GM19395 (cell line): ENCODE results near the gene NECTIN4.
"Not testable (repeated sequence)": the region's sequence is repeated elsewhere in the genome, so short reads cannot be mapped to it uniquely, and the experiment has no call there.

Experiments used
- ATAC-seq: cut with Tn5 transposase; IDR thresholded peaks from one replicate; pipeline ENCODE4 v1.9.1; 2021; ENCODE audit warnings: mild to moderate bottlenecking, moderate library complexity; ENCODE audit not compliant: unreplicated experiment

Gene NECTIN4

GRCh38 chr1:161089251-161089924 lies at the start of gene NECTIN4:
NECTIN4 (minus strand) TSS chr1:161089558; CDS start chr1:161089296, 262 bp downstream.
- ATAC-seq: no peak

DNA sequence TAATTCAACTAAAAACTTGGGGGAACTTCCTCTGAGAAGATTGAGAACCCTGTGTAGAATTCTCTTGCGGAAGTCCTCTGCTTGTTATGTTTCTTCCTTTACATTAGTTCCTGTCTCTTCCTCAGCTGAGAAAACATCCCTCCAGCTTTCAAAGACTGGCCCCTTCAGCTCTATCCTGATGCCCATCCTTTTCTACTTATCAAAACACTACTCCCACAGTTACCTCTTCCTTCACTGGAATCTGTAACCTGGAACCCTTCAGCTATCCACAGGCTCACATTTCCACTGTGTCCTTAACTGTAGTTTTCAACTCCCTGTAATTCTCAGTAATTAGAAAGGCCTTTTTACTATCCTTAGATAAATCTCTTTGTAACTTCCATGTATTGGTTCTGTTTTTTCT lies 49.1 kb upstream of the NECTIN4 start:
- ATAC-seq: no peak

DNA sequence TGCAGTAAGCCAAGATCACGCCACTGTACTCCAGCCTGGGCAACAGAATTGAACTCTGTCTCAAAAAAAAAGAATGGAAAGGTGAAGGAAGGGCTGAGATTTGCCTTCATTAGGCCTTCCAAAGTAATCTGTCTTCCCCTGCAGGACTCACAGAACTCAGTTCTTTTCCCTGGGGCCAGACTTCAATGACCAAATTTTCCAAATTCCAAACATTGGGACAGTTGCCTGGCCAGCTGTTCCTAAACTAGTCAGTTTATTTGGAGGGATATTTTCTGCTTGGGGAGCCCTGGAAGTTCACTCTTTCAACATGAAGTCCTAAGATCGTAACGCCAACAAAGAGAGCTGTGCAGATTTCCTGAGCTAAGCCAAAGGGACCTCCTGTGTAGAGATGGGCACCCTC lies 48.5 kb upstream of the NECTIN4 start:
- no peak for ATAC-seq

DNA sequence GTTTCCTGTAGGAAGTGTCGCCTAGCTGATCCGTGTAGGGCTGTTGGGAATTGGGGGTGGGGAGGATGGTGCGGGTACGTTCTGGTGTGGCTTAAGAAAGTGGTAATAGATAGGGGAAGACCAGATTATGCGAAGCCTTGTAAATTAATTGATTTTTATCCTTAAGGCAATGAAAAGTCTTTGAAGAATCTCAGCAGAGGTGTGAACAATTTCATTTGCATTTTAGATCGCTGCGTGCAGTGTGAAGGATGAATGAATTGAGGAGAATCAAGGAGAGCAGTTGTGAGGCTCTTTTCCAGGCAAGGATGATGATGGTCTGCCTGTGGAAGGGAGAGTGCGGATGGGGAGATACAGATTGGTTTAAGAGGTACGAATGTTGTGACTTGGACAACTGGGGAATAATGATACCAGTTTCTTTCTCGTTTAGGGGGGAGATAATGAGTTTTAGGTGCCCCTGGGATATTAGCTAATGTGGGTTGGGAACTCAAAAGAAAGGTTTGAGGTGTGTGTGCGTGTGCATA lies 43.9 kb upstream of the NECTIN4 start:
- no peak for ATAC-seq

DNA sequence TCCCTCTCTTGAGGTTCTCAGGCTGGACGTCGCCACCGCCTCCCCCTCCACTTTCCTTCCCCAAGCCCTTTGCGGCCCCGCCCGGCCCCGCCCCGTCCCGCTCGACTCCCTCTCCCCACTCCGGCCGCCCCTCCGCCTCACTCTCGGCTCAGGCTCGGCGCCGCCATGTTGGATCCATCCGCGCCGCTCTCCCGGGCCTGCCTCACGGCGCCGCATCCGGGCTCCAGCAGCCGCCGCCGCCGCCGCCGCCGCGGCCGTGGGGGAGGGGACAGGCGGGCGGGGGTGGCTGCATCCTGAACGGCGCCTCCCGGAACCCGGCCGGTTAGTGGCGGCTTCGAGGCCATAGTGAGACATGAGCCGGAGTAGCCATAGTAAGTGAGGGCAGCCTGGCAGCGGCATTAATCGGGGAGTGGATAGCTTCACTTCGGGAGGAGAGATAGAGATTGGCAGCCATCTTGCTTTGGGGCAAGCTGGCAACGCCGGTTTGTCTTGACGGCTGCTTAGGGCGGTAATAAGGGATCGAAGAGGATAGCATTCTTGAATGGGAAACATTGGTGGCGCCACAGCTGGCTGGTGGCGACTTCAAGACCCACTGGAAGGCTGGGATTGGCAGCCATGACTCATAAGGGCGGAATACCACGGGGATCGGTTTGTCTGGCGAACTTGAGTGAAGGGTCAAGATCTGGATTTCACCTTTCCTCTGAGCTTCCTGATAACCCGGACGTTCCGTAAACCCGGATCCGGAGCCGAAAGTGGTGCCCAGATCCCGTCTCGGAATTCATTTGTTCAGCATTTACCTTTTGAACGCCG lies 43.3 kb upstream of the NECTIN4 start, which contains the start of gene DEDD:
DEDD (minus strand) TSS at position 258 of the 810 bp plus-strand sequence. CDS start 8,205 bp downstream, outside the sequence.
- ATAC-seq: peak; percentile 97

- ATAC-seq: peak; percentile 6
Observed at GRCh38 chr1:161131523-161132409, 42.4 kb upstream of the NECTIN4 start.

DNA sequence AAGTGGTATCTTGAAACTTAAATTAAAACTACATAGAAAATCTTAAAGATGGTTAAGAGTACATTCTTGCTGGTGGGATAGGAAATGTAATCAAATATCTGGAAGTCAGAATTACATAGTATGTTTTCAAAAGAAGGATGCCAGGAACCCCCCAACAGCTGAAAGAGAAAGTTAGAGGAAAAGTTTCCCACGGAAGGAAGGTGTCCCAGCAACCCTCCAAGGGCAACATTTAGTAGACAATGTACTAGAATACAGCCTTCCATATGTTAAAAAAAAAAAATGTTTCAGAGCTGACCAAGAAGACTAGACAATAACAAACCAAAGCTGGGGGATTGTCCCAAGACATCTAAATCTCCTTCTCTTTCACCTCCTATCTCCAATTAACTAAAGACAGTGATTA lies 40.9 kb upstream of the NECTIN4 start:
- no peak for ATAC-seq

DNA sequence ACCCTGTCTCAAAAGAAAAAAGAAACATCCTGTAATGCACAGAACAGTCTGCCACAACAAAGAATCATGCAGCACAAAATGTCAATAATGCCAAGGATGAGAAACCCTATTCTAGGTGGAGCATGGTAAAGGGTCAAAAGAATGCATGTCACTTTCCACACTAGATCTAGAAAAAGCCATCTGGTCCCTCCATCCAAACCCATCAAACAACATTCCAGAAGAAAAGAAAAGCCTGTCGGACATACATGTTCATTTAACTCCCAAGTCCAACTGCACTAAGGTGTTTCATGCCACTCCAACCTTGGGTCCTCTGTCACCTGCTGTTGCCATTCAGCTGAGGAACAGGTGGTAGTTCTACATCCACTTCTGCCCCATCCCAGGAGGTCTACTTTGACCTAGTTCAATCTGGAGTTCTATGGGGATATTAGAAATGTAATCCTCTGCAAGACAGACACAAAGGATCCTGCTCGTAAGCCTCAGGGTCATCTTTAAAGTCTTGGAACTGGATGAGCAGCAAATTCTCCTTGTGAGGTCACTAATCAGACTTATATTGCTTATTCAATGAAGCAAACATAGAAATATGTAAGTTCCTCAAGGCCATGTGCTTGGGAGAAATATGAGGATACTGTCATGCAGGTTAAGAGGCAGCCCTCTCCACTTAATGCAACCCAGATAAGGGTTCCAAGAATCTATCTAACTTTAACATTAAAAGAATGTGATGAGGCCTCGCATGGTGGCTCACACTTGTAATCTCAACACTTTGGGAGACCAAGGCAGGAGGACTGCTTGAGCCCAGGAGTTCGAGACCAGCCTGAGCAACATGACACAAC lies 39.4 kb upstream of the NECTIN4 start:
- ATAC-seq: no peak

DNA sequence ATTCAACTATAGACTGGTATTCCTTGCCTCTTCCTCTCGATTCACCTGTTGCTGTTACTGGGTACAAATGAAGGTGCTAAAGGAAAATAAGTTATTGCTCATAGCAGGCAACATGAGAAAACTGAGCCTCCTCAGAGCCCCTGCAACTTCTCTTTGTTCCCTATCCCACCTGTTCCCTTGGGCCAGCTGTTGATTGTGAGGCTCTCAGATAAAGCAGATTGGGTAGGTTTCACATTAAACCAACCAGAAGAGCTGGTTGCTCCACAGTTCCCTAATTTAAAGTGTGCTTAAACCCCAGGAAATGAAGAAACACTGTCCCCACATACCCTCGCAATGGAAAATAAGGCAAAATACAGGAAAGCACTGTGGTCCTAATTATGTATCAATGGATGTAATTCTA lies 38.3 kb upstream of the NECTIN4 start:
- ATAC-seq: no peak

- ATAC-seq: no peak
Observed at GRCh38 chr1:161122967-161123366, 33.6 kb upstream of the NECTIN4 start.

DNA sequence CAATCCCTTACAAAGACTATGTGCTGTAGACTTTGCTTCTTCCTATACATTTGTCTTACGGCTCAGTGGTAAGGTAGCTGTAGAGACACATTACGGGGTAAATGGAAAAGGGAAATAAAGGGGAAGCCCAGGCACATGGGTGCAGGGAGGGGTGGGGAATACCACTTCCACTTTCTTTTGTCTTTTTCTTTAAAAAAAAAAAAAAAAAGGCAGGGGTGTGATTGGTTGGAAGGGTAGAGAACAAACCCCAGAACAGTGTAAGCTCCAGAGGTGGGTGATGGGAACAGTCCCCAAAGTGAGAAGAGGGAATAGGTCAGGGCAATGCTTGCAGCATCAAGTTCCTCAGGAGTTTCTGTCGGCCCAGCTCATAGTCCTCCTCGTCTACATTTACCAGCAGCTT lies 32.5 kb upstream of the NECTIN4 start:
- no peak for ATAC-seq

- ATAC-seq: no peak
Observed at GRCh38 chr1:161121042-161121650, 31.8 kb upstream of the NECTIN4 start.

DNA sequence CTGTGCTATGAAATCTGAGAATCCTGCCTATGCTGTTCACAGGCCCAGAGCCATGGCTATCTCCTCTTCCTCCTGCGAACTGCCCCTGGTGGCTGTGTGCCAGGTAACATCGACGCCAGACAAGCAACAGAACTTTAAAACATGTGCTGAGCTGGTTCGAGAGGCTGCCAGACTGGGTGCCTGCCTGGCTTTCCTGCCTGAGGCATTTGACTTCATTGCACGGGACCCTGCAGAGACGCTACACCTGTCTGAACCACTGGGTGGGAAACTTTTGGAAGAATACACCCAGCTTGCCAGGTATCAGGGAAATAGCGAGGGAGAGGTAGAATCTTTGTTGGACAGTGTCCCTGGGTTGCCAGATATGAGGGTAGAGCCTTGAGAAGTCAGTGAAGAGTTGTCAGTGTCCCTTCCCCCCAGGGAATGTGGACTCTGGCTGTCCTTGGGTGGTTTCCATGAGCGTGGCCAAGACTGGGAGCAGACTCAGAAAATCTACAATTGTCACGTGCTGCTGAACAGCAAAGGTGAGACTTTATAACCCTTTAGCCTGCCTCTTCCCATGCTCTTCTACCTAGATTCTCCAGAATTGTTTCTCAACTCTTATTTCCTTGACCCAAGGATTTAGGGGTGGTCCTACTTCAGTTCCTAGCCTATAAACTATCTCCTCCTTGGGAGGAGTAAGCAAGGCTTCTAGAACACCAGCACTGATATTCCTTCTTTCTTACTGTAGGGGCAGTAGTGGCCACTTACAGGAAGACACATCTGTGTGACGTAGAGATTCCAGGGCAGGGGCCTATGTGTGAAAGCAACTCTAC lies 29.9 kb upstream of the NECTIN4 start:
- no peak for ATAC-seq

DNA sequence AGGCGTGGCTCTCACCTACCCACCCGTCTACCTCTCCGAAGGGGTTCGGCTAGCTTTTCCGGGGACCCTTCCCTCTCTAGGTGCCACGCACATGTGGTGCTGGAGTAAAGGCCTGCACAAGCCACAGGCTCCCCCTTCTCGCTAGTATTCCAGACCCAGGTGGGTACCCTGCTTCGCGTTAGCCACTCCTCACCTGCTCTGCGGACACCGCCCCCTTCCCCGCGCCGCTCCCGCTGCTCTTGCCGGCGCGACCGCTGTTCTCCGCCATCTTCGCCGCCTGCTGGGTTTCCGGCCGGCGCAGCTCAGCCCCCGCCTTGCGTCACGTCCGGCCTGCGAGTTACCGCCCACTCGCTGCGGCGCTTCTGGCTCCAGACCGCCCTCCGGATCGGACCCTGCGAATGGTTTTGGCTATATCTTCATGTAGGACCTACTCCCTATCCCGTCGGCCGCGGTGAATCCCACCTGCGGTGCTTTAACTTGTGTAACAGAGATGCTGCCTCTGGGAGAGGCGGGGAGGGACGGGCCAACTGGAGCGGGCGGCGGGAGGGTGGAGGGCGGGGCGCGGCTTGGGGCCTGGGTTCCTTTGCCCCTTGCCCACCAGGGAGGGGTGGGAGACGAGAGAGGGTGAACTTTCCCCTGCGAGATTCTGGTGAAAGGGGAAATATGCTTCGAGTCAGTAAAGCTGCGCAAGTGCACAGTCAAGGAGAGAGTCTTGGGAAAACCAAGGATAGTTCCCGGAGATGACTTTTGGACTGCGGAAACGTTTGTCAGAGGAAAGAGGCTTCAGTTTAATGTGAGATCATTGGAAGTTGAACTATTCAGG lies 28.6 kb upstream of the NECTIN4 start, which contains the start of the genes NIT1 and PFDN2:
NIT1 (plus strand) TSS at position 347 of the 823 bp plus-strand sequence; CDS start at position 419, 72 bp downstream.
PFDN2 (minus strand) TSS at position 279 of the 823 bp plus-strand sequence; CDS start at position 268, 11 bp downstream.
- peak; percentile 81 for ATAC-seq

DNA sequence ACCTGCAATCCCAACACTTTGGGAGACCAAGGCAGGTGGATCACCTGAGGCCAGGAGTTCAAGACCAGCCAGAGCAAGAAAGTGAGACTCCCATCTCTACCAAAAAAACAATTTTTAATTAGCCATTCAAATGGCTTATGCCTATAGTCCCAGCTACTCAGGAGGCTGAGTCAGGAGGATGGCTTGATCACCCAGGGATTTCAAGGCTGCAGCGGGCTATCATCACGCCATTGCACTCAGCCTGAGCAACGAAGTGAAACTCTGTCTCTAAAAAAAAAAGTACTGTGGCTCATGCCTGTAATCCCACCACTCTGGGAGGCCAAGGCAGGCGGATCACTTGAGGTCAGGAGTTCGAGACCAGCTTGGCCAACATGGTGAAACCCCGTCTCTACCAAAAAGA lies 26.6 kb upstream of the NECTIN4 start:
- not testable (repeated sequence) for ATAC-seq

GRCh38 chr1:161115132-161115711 lies 25.9 kb upstream of the NECTIN4 start:
- no peak for ATAC-seq

DNA sequence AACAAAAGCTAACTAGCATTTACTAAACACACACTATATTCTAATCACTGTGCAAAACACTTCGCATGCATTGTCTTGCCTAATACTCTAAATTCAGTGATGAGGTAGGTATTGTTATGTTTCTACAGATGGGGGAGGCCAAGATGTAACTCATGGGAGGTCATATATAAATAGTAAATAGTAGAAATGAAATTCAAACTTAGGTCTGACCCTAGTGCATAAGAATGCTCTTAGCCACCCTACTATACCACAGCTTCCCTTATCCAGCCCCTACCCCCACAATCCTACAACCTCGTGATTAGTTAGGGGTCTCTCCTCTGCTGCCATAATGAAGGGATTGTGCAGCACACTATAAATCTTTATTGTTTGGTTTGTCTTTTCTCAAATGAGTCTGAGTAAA lies 25.2 kb upstream of the NECTIN4 start:
- no peak for ATAC-seq
